ENCODE measurements around the gene RYK. TPM values are rescaled to one million over a fixed set of nuclear protein-coding genes. Genes with fewer than 3 reads are reported as not detected.

The RYK gene
- total and polyA plus RNA-seq, 2 donors (not counting 1 experiment from before 2014, with no cell fraction given): 60.6 to 112 TPM

DNA sequence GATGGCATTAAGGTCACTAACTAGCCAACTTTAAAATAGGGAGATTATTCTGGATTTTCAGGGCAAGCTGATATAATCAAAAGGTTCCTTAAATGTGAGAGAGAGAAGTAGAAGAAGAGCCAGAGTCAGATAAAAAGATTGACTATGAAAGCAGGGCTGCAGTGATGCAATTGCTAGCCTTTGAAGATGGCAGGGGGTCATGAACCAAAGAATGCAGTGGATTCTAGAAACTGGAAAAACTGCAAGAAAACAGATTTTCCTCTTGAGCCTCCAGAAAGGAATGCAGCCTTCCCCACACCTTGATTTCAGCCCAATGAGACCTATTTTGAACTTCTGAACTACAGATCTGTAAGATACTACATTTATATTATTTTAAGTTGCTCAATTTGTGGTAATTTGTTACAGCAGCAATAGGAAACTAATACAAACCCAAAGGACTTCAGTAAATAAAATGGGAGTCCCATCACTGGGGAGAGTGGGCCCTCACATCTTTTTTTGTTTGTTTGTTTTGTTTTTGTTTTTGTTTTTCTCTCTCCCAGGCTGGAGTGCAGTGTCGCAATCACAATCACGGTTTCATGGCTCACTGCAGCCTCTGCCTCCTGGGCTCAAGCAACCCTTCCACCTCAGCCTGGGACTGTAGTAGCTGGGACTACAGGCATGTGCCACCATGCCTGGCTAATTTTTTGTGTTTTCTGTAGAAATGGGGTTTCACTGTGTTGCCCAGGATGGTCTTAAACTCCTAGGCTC is 31.4 kb upstream of the RYK start:
- Histone ChIP-seq H3K4me1 (ENCODE audit: control insufficient read depth, extremely low read depth, insufficient read depth, low read length) (no peaks in the 10 kb centered on the region), H3K36me3 (ENCODE audit: control insufficient read depth, insufficient read depth, low read length) (no peaks in the 10 kb centered on the region), H3K4me3 (replicated peaks in 1 of 4; ENCODE audit: control extremely low read depth in 1 of 4, insufficient read depth in 1 of 4, low read depth in 3 of 4, low read length in 4 of 4) (no peak overlapping the region), H3K9me3 (ENCODE audit: control insufficient read depth, insufficient read depth, low read depth, low read length) (no peaks in the 10 kb centered on the region), H3K4me2 (ENCODE audit: extremely low read depth, insufficient read depth, low read length) (no peak overlapping the region), H3K27me3 (ENCODE audit: control insufficient read depth, insufficient read depth, low read length) (no peaks in the 10 kb centered on the region), H3K79me2 (ENCODE audit: control insufficient read depth, insufficient read depth, low read length) (no peaks in the 10 kb centered on the region), H3K27ac (ENCODE audit: insufficient read depth, low read length) (no peak overlapping the region), H2AFZ (ENCODE audit: low read length) (no peak overlapping the region), H3K9ac (ENCODE audit: insufficient read depth, low read length) (no peak overlapping the region), H4K20me1 (ENCODE audit: control insufficient read depth, extremely low read depth, insufficient read depth, low read length) (no peaks in the 10 kb centered on the region)
- no peak for TF ChIP-seq EZH2 (IDR thresholded peaks at IDR 0.05; ENCODE audit: low read length, missing control alignments)
- TF ChIP-seq, protein P1, sequence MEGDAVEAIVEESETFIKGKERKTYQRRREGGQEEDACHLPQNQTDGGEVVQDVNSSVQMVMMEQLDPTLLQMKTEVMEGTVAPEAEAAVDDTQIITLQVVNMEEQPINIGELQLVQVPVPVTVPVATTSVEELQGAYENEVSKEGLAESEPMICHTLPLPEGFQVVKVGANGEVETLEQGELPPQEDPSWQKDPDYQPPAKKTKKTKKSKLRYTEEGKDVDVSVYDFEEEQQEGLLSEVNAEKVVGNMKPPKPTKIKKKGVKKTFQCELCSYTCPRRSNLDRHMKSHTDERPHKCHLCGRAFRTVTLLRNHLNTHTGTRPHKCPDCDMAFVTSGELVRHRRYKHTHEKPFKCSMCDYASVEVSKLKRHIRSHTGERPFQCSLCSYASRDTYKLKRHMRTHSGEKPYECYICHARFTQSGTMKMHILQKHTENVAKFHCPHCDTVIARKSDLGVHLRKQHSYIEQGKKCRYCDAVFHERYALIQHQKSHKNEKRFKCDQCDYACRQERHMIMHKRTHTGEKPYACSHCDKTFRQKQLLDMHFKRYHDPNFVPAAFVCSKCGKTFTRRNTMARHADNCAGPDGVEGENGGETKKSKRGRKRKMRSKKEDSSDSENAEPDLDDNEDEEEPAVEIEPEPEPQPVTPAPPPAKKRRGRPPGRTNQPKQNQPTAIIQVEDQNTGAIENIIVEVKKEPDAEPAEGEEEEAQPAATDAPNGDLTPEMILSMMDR (conservative IDR thresholded peaks at IDR 0.05 in 1 of 2, IDR thresholded peaks at IDR 0.05 in 1 of 2; ENCODE audit: low read depth in 1 of 2, low read length in 2 of 2): no peak
- DNase-seq (ENCODE audit: low read depth in 2 of 2): no peak

DNA sequence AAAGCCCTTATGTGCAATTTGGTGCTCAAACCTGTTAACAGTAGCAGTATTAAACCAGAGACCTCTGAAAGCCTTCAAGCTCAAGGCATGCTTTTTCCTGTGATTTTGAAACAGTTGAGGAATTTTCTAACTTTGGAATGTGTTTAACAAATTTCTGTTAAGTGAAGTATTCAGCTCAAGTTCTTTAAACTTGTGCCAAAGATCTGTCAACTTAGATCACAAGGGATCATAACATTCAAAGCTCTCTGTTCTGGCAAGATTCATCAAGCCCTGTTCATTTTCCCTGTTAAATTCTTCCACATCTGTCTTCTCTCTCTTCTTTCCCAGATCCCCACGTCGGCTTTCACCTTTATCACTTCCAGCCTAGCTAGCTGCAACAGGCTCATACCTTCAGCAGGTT is 28.8 kb upstream of the RYK start:
- Histone ChIP-seq H3K4me3 (replicated peaks in 1 of 4; ENCODE audit: control extremely low read depth in 1 of 4, insufficient read depth in 1 of 4, low read depth in 3 of 4, low read length in 4 of 4) (no peak overlapping the region), H3K27ac (ENCODE audit: insufficient read depth, low read length) (no peak overlapping the region), H3K9me3 (ENCODE audit: control insufficient read depth, insufficient read depth, low read depth, low read length) (no peaks in the 10 kb centered on the region), H3K9ac (ENCODE audit: insufficient read depth, low read length) (no peak overlapping the region), H4K20me1 (ENCODE audit: control insufficient read depth, extremely low read depth, insufficient read depth, low read length) (no peaks in the 10 kb centered on the region), H3K79me2 (ENCODE audit: control insufficient read depth, insufficient read depth, low read length) (no peaks in the 10 kb centered on the region), H3K36me3 (ENCODE audit: control insufficient read depth, insufficient read depth, low read length) (no peaks in the 10 kb centered on the region), H3K4me2 (ENCODE audit: extremely low read depth, insufficient read depth, low read length) (no peak overlapping the region), H3K4me1 (ENCODE audit: control insufficient read depth, extremely low read depth, insufficient read depth, low read length) (no peaks in the 10 kb centered on the region), H3K27me3 (ENCODE audit: control insufficient read depth, insufficient read depth, low read length) (no peaks in the 10 kb centered on the region), H2AFZ (ENCODE audit: low read length) (no peak overlapping the region)
- TF ChIP-seq, protein P1 (conservative IDR thresholded peaks at IDR 0.05 in 1 of 2, IDR thresholded peaks at IDR 0.05 in 1 of 2; ENCODE audit: low read depth in 1 of 2, low read length in 2 of 2): no peak
- no peak for TF ChIP-seq EZH2 (IDR thresholded peaks at IDR 0.05; ENCODE audit: low read length, missing control alignments)
- DNase-seq (ENCODE audit: low read depth in 2 of 2): peak in 1 of 2 donors; percentile 55

DNA sequence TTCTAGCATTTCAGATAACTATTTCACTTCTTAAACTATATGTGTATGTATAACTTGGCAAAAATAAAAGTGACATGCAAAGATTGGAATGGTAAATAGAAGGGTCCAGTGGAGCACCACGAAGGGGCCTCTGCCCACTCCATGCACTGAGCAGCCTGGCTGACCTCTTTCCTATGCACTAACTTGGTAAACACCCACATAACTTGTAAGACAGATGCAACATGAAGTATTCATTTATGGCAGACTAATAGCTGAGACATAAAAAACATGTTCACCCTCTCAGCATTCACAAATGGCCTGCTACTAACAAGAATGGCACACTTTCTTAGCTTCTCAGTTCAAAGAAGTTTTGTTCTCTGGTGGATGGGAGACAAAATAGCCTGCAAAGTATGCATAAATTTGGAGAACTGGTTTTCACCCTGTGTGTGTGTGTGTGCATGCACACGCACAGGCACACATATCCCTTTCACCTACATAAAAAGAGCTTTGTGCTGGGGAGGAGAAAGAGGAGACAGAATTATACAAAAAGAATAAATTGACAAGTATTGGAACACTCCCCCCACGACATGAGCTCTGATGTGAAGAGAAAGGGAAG is 26.5 kb upstream of the RYK start:
- Histone ChIP-seq H3K4me1 (ENCODE audit: control insufficient read depth, extremely low read depth, insufficient read depth, low read length) (no peaks in the 10 kb centered on the region), H4K20me1 (ENCODE audit: control insufficient read depth, extremely low read depth, insufficient read depth, low read length) (no peaks in the 10 kb centered on the region), H2AFZ (ENCODE audit: low read length) (no peak overlapping the region), H3K36me3 (ENCODE audit: control insufficient read depth, insufficient read depth, low read length) (no peaks in the 10 kb centered on the region), H3K27ac (ENCODE audit: insufficient read depth, low read length) (no peak overlapping the region), H3K27me3 (ENCODE audit: control insufficient read depth, insufficient read depth, low read length) (peaks cover 4% of the 10 kb centered on the region), H3K79me2 (ENCODE audit: control insufficient read depth, insufficient read depth, low read length) (no peaks in the 10 kb centered on the region), H3K9me3 (ENCODE audit: control insufficient read depth, insufficient read depth, low read depth, low read length) (no peaks in the 10 kb centered on the region), H3K4me2 (ENCODE audit: extremely low read depth, insufficient read depth, low read length) (no peak overlapping the region), H3K9ac (ENCODE audit: insufficient read depth, low read length) (no peak overlapping the region), H3K4me3 (replicated peaks in 1 of 4; ENCODE audit: control extremely low read depth in 1 of 4, insufficient read depth in 1 of 4, low read depth in 3 of 4, low read length in 4 of 4) (no peak overlapping the region)
- no peak for TF ChIP-seq EZH2 (IDR thresholded peaks at IDR 0.05; ENCODE audit: low read length, missing control alignments)
- TF ChIP-seq, protein P1 (conservative IDR thresholded peaks at IDR 0.05 in 1 of 2, IDR thresholded peaks at IDR 0.05 in 1 of 2; ENCODE audit: low read depth in 1 of 2, low read length in 2 of 2): no peak
- no peak for DNase-seq (ENCODE audit: low read depth in 2 of 2)
